Measurements from ENCODE around the gene SNRPB. TPM values are rescaled to one million over a fixed set of nuclear protein-coding genes. Genes with fewer than 3 reads are reported as not detected.

Gene SNRPB
- total RNA-seq, 1 experiment from 2014 or later: 664 TPM

GRCh38 chr20:2420510-2420909 lies 50.1 kb downstream of the SNRPB start:
- no peak overlapping the region for H3K4me2 ChIP-seq (ENCODE audit: low read length)
- peaks cover 64% of the 10 kb centered on the region for H3K27me3 ChIP-seq (ENCODE audit: low read length)
- no peak overlapping the region for H3K9ac ChIP-seq (ENCODE audit: low read length)
- no peak overlapping the region for H2AFZ ChIP-seq (ENCODE audit: low read length)
- H3K4me3 ChIP-seq (ENCODE audit: low read length): no peak overlapping the region
- no peak for DNase-seq
- ChIA-PET POLR2A (ENCODE audit: unreplicated experiment) (interaction anchor here (0.7 kb wide), 1 partner anchor 917 kb away, joined by 3 read pairs; no protein-coding TSS in a partner anchor), CTCF (no interaction called here)
- 0 out of 2 replicates have a peak, but pooled peaks cover 3% of the 10 kb centered on the region for H3K9me3 ChIP-seq (ENCODE audit: low read length)
- BruUV-seq (replicated peaks): no TSS peak
- H3K4me1 ChIP-seq (ENCODE audit: insufficient read depth, low read length): no peaks in the 10 kb centered on the region
- intact Hi-C loops (cut with micrococcal nuclease): loop anchor here (2.0 kb wide), 1 partner anchor 32 kb away; no protein-coding TSS in a partner anchor
- H3K9me2 ChIP-seq (replicated peaks; ENCODE audit: low read length): no peaks in the 10 kb centered on the region
- H3K79me2 ChIP-seq (ENCODE audit: low read length): no peaks in the 10 kb centered on the region
- H3F3A ChIP-seq (ENCODE audit: low read length, unreplicated experiment): no peaks in the 10 kb centered on the region
- TF ChIP-seq EZH2 (IDR thresholded peaks at IDR 0.05; ENCODE audit: low read length, unreplicated experiment): no peak
- no peak for TF ChIP-seq EZH2phosphoT487 (IDR thresholded peaks at IDR 0.05; ENCODE audit: borderline replicate concordance, low read length)
- TF ChIP-seq CTCF (conservative IDR thresholded peaks at IDR 0.05; ENCODE audit: low read depth, low read length): no peak
- ATAC-seq: no peak
- H3K27ac ChIP-seq (ENCODE audit: low read length): no peak overlapping the region
- H3K36me3 ChIP-seq (ENCODE audit: low read depth, low read length): no peaks in the 10 kb centered on the region
- H4K20me1 ChIP-seq (ENCODE audit: low read length): no peaks in the 10 kb centered on the region

- DNase-seq (no peak), ATAC-seq (no peak)
- intact Hi-C loops (cut with micrococcal nuclease): no loop called here
- POLR2A ChIA-PET (ENCODE audit: unreplicated experiment): no interaction called here
- Histone ChIP-seq H3K4me3 (ENCODE audit: low read length) (no peak overlapping the region), H3K79me2 (ENCODE audit: low read length) (no peaks in the 10 kb centered on the region), H3K4me2 (ENCODE audit: low read length) (no peak overlapping the region), H2AFZ (ENCODE audit: low read length) (no peak overlapping the region), H3K36me3 (ENCODE audit: low read depth, low read length) (no peaks in the 10 kb centered on the region), H3K9me2 (replicated peaks; ENCODE audit: low read length) (no peaks in the 10 kb centered on the region), H3K9ac (ENCODE audit: low read length) (no peak overlapping the region), H4K20me1 (ENCODE audit: low read length) (no peaks in the 10 kb centered on the region), H3K4me1 (ENCODE audit: insufficient read depth, low read length) (no peaks in the 10 kb centered on the region), H3K27ac (ENCODE audit: low read length) (no peak overlapping the region), H3F3A (ENCODE audit: low read length, unreplicated experiment) (no peaks in the 10 kb centered on the region), H3K27me3 (ENCODE audit: low read length) (peaks cover 63% of the 10 kb centered on the region), H3K9me3 (ENCODE audit: low read length) (no peaks in the 10 kb centered on the region)
- BruUV-seq (replicated peaks): no TSS peak
- CTCF ChIA-PET: no interaction called here
- no peak for TF ChIP-seq EZH2 (IDR thresholded peaks at IDR 0.05; ENCODE audit: low read length, unreplicated experiment)
- no peak for TF ChIP-seq CTCF (conservative IDR thresholded peaks at IDR 0.05; ENCODE audit: low read depth, low read length)
Observed at GRCh38 chr20:2418388-2418787, 52.2 kb downstream of the SNRPB start.

GRCh38 chr20:2417213-2417541 lies 53.4 kb downstream of the SNRPB start:
- Histone ChIP-seq H3K9me2 (replicated peaks; ENCODE audit: low read length) (no peaks in the 10 kb centered on the region), H3K4me3 (ENCODE audit: low read length) (no peak overlapping the region), H3K27ac (ENCODE audit: low read length) (no peak overlapping the region), H3K4me1 (ENCODE audit: insufficient read depth, low read length) (no peaks in the 10 kb centered on the region), H3K4me2 (ENCODE audit: low read length) (no peak overlapping the region), H4K20me1 (ENCODE audit: low read length) (no peaks in the 10 kb centered on the region), H3K79me2 (ENCODE audit: low read length) (no peaks in the 10 kb centered on the region), H3F3A (ENCODE audit: low read length, unreplicated experiment) (no peaks in the 10 kb centered on the region), H3K27me3 (ENCODE audit: low read length) (peaks cover 60% of the 10 kb centered on the region), H3K9me3 (ENCODE audit: low read length) (no peaks in the 10 kb centered on the region), H3K36me3 (ENCODE audit: low read depth, low read length) (no peaks in the 10 kb centered on the region), H2AFZ (ENCODE audit: low read length) (no peak overlapping the region), H3K9ac (ENCODE audit: low read length) (no peak overlapping the region)
- POLR2A ChIA-PET (ENCODE audit: unreplicated experiment): no interaction called here
- DNase-seq: no peak
- TF ChIP-seq EZH2 (IDR thresholded peaks at IDR 0.05; ENCODE audit: low read length, unreplicated experiment) (no peak), CTCF (conservative IDR thresholded peaks at IDR 0.05; ENCODE audit: low read depth, low read length) (no peak)
- CTCF ChIA-PET: no interaction called here
- ATAC-seq: no peak
- intact Hi-C loops (cut with micrococcal nuclease): no loop called here
- no TSS peak for BruUV-seq (replicated peaks)

Measured in PC-3 (cell line).